Caco-2 (cell line): ENCODE measurements around the gene CNTN2. TPM values are rescaled to one million over a fixed set of nuclear protein-coding genes. Genes with fewer than 3 reads are reported as not detected.

Source experiments
- BruUV-seq: library from RNA; stranded (reverse); fragments of 400-500 nt; replicated peaks from 2 replicates; lab custom pipeline; 2021; lab: Mats Ljungman, UMichigan
- CTCF ChIA-PET: fragments of 300-600 bp; sonication (Branson Sonifier 250); formaldehyde crosslinking; loops from one replicate; lab custom pipeline; 2022; ENCODE audit warnings: antibody characterized with exemption; lab: Charles Lee
- POLR2A ChIA-PET: fragments of 300-600 bp; sonication (Branson Sonifier 250); formaldehyde crosslinking; loops from one replicate; lab custom pipeline; 2022; ENCODE audit warnings: antibody characterized with exemption; lab: Charles Lee
- DNase-seq, 2 experiments: peaks; one replicate each; pipeline versions ENCODE4 v3.0.0 to v3.0.0-alpha.2; 2020 to 2022
- H3K27me3 ChIP-seq: replicated peaks from 2 replicates; pipeline ENCODE4 v1.6.0; 2011; ENCODE audit warnings: low read length; ENCODE audit not compliant: control insufficient read depth, insufficient read depth
- H3K36me3 ChIP-seq: 2 replicates; pipeline ENCODE4 v1.5.1; 2011; ENCODE audit warnings: low read length; ENCODE audit not compliant: control insufficient read depth, insufficient read depth
- H3K4me1 ChIP-seq: fragments of 250-450 bp; sonication (Bioruptor Pico); 2 replicates; pipeline ENCODE4 v1.5.1; 2020; ENCODE audit warnings: mild to moderate bottlenecking
- H3K4me3 ChIP-seq: 2 replicates; pipeline ENCODE4 v1.5.1; 2011; ENCODE audit warnings: low read depth, mild to moderate bottlenecking, control low read depth, low read length
- H3K9me3 ChIP-seq: fragments of 250-450 bp; sonication (Bioruptor Pico); 2 replicates; pipeline ENCODE4 v1.5.1; 2020; ENCODE audit warnings: mild to moderate bottlenecking, moderate library complexity
- H3K27ac Mint-ChIP-seq: one replicate; pipeline ENCODE4 v1.8.0; 2022; ENCODE audit warnings: mixed read lengths; ENCODE audit not compliant: unreplicated experiment
- H3K27me3 Mint-ChIP-seq: one replicate; pipeline ENCODE4 v1.8.0; 2022; ENCODE audit warnings: mixed read lengths; ENCODE audit not compliant: insufficient read depth, unreplicated experiment
- H3K36me3 Mint-ChIP-seq: one replicate; pipeline ENCODE4 v1.8.0; 2022; ENCODE audit warnings: mild to moderate bottlenecking, mixed read lengths; ENCODE audit not compliant: insufficient read depth, unreplicated experiment
- H3K4me1 Mint-ChIP-seq: one replicate; pipeline ENCODE4 v1.8.0; 2022; ENCODE audit warnings: low read depth, mixed read lengths; ENCODE audit not compliant: unreplicated experiment
- H3K4me3 Mint-ChIP-seq: one replicate; pipeline ENCODE4 v1.8.0; 2022; ENCODE audit warnings: mild to moderate bottlenecking, moderate library complexity, mixed read lengths; ENCODE audit not compliant: unreplicated experiment
- H3K9me3 Mint-ChIP-seq: one replicate; pipeline ENCODE4 v1.8.0; 2022; ENCODE audit warnings: mixed read lengths; ENCODE audit not compliant: unreplicated experiment
- intact Hi-C: fragments of 100-400 bp; cut with micrococcal nuclease; formaldehyde crosslinking; loops from one replicate; pipeline ENCODE4 v1.10.0; 2022; ENCODE audit not compliant: unreplicated experiment
- total RNA-seq: library from RNA; stranded (reverse); gene quantifications from 2 replicates; pipeline ENCODE4 v1.2.3, GENCODE V29; 2022
- TF ChIP-seq, protein P1 (sequence below), 2 experiments: fragments of 200-600 bp in 1 of 2; IDR thresholded peaks; 1 replicate in 1 of 2; 2 replicates in 1 of 2; pipeline versions ENCODE4 v1.5.1 to v1.8.0; 2011 to 2022; ENCODE audit warnings: antibody characterized with exemption in 1 of 2, control low read depth in 1 of 2, inconsistent platforms in 1 of 2, low read depth in 1 of 2, low read length in 1 of 2, mild to moderate bottlenecking in 1 of 2, moderate library complexity in 1 of 2; ENCODE audit not compliant: insufficient read depth in 1 of 2, severe bottlenecking in 1 of 2, unreplicated experiment in 1 of 2

CNTN2 gene
- total RNA-seq, 1 experiment from 2014 or later = not detected

DNA sequence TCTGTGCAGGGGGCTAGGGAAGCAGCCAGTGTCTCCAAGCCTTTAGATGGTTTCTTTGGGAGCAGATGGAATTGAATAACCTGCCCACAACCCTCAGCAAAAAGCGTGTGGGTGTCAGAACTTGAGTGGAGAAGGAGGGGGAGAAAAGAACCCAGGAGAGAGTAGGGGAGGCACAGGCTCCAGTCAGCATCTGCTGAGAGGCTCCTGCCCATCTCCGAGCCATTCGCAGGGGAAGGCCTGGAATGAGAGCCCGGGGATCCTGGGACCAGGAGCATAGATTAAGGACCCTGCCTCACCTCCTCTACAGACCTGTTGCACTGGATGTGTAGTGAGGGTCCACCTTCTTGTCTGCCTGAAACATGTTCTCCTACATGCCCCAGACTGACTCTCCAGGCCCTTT lies 25.0 kb downstream of the CNTN2 start:
- BruUV-seq = no TSS peak
- H3K27ac Mint-ChIP-seq = no peak overlapping the region
- ChIA-PET POLR2A (no interaction called here), CTCF (no interaction called here)
- no peak overlapping the region for H3K4me3 Mint-ChIP-seq
- H3K27me3 Mint-ChIP-seq = peaks cover 2% of the 10 kb centered on the region
- no peaks in the 10 kb centered on the region for H3K4me1 ChIP-seq
- H3K27me3 ChIP-seq = no peaks in the 10 kb centered on the region
- no peaks in the 10 kb centered on the region for H3K36me3 ChIP-seq
- H3K9me3 ChIP-seq = no peaks in the 10 kb centered on the region
- intact Hi-C loops = no loop called here
- TF ChIP-seq, protein P1, sequence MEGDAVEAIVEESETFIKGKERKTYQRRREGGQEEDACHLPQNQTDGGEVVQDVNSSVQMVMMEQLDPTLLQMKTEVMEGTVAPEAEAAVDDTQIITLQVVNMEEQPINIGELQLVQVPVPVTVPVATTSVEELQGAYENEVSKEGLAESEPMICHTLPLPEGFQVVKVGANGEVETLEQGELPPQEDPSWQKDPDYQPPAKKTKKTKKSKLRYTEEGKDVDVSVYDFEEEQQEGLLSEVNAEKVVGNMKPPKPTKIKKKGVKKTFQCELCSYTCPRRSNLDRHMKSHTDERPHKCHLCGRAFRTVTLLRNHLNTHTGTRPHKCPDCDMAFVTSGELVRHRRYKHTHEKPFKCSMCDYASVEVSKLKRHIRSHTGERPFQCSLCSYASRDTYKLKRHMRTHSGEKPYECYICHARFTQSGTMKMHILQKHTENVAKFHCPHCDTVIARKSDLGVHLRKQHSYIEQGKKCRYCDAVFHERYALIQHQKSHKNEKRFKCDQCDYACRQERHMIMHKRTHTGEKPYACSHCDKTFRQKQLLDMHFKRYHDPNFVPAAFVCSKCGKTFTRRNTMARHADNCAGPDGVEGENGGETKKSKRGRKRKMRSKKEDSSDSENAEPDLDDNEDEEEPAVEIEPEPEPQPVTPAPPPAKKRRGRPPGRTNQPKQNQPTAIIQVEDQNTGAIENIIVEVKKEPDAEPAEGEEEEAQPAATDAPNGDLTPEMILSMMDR (IDR thresholded peaks at IDR 0.05; ENCODE audit: insufficient read depth in 1 of 2, low read depth in 1 of 2, low read length in 1 of 2, severe bottlenecking in 1 of 2, unreplicated experiment in 1 of 2) = no peak
- DNase-seq = no peak
- no peaks in the 10 kb centered on the region for H3K4me1 Mint-ChIP-seq
- no peak overlapping the region for H3K4me3 ChIP-seq
- H3K9me3 Mint-ChIP-seq = no peaks in the 10 kb centered on the region
- no peaks in the 10 kb centered on the region for H3K36me3 Mint-ChIP-seq

DNA sequence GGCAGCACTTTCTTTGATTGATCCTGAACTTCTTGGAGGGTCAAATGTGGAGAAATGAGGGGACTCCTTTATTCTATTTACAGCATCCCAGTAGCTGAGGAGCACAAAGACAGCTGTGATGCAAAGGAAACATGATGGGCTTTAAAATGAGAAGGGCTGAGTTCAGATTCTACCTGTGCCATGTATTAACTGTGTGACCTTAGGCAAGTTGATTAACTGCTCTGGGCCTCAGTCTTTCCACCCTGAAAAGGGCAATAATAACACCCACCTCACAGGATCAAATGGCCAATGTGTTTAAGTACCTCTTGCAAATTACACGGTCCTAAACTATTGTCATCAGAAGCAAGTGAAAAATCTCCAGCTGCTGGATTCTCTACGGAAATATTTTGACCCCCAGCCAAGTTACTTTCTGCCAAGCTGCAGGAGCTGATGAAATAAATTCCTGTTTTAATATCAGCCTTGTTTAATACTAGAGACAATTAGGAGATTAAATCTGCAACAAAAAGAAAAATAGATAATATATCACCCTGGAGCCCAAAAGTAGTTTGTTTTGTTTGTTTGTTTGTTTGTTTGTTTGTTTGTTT lies 25.5 kb downstream of the CNTN2 start:
- no TSS peak for BruUV-seq
- Histone ChIP-seq H3K36me3 (no peaks in the 10 kb centered on the region), H3K27me3 (no peaks in the 10 kb centered on the region), H3K4me1 (no peaks in the 10 kb centered on the region), H3K9me3 (no peaks in the 10 kb centered on the region), H3K4me3 (no peak overlapping the region)
- ChIA-PET POLR2A (no interaction called here), CTCF (no interaction called here)
- Mint-ChIP-seq H3K4me3 (no peak overlapping the region), H3K27ac (no peak overlapping the region), H3K9me3 (no peaks in the 10 kb centered on the region), H3K27me3 (peaks cover 2% of the 10 kb centered on the region), H3K4me1 (no peaks in the 10 kb centered on the region), H3K36me3 (no peaks in the 10 kb centered on the region)
- DNase-seq = no peak
- TF ChIP-seq, protein P1 (IDR thresholded peaks at IDR 0.05; ENCODE audit: insufficient read depth in 1 of 2, low read depth in 1 of 2, low read length in 1 of 2, severe bottlenecking in 1 of 2, unreplicated experiment in 1 of 2) = no peak
- intact Hi-C loops = no loop called here

DNA sequence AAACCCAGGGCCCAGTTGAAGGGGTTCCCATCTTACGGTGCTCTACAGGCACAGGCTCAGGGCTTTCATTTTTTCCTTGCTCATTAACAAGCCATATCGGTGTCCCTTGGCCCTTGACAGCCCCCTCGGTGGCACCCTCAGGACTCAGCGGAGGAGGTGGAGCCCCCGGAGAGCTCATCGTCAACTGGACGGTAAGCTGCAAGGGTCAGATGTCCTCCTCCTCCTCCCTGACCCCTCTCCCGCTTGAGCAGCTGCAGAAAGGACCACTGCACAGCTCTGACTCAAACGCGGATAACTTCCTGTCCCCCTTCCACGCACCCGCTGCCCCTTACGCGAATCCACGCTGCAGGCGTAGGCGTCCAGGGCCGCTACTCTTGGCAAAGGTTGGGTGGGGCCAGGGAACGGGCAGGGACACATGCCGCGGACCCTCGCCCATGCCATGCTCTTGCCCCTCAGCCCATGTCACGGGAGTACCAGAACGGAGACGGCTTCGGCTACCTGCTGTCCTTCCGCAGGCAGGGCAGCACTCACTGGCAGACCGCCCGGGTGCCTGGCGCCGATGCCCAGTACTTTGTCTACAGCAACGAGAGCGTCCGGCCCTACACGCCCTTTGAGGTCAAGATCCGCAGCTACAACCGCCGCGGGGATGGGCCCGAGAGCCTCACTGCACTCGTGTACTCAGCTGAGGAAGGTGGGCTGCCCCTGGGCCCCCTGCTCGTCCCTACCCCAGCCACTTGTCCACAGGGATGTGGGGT lies 26.5 kb downstream of the CNTN2 start:
- no peaks in the 10 kb centered on the region for H3K9me3 Mint-ChIP-seq
- H3K27me3 ChIP-seq = no peaks in the 10 kb centered on the region
- DNase-seq = no peak
- H3K9me3 ChIP-seq = no peaks in the 10 kb centered on the region
- H3K27ac Mint-ChIP-seq = no peak overlapping the region
- H3K4me3 ChIP-seq = no peak overlapping the region
- ChIA-PET POLR2A (no interaction called here), CTCF (no interaction called here)
- no TSS peak for BruUV-seq
- no peaks in the 10 kb centered on the region for H3K4me1 ChIP-seq
- H3K36me3 ChIP-seq = no peaks in the 10 kb centered on the region
- no peaks in the 10 kb centered on the region for H3K36me3 Mint-ChIP-seq
- intact Hi-C loops = no loop called here
- H3K4me1 Mint-ChIP-seq = no peaks in the 10 kb centered on the region
- peaks cover 2% of the 10 kb centered on the region for H3K27me3 Mint-ChIP-seq
- TF ChIP-seq, protein P1 (IDR thresholded peaks at IDR 0.05; ENCODE audit: insufficient read depth in 1 of 2, low read depth in 1 of 2, low read length in 1 of 2, severe bottlenecking in 1 of 2, unreplicated experiment in 1 of 2) = no peak
- H3K4me3 Mint-ChIP-seq = no peak overlapping the region
